ENCODE measurements around the gene UQCR11.

Gene UQCR11

GRCh38 chr19:1563251-1563650 lies 42.0 kb downstream of the UQCR11 start:
- no peak for DNase-seq

- no peak for DNase-seq
These were observed 43.9 kb downstream of the UQCR11 start for GRCh38 chr19:1561236-1561842.

GRCh38 chr19:1560286-1560882 lies 44.9 kb downstream of the UQCR11 start:
- DNase-seq: no peak

GRCh38 chr19:1558552-1558951 lies 46.7 kb downstream of the UQCR11 start:
- no peak for DNase-seq

GRCh38 chr19:1556390-1557070 lies 48.7 kb downstream of the UQCR11 start:
- no peak for DNase-seq

- no peak for DNase-seq
These were observed 49.5 kb downstream of the UQCR11 start for GRCh38 chr19:1555487-1556389.

- no peak for DNase-seq
These were observed 50.3 kb downstream of the UQCR11 start for GRCh38 chr19:1554968-1555367.

GRCh38 chr19:1553415-1553814 lies 51.8 kb downstream of the UQCR11 start:
- no peak for DNase-seq

- DNase-seq: no peak
These were observed 53.9 kb downstream of the UQCR11 start for GRCh38 chr19:1551068-1552040.

GRCh38 chr19:1549332-1549945 lies 55.8 kb downstream of the UQCR11 start:
- no peak for DNase-seq
